ENCODE data around the gene OSCAR.
A peak's percentile ranks its signal among the peaks of the same experiment; 100 is the strongest.

Gene OSCAR

DNA sequence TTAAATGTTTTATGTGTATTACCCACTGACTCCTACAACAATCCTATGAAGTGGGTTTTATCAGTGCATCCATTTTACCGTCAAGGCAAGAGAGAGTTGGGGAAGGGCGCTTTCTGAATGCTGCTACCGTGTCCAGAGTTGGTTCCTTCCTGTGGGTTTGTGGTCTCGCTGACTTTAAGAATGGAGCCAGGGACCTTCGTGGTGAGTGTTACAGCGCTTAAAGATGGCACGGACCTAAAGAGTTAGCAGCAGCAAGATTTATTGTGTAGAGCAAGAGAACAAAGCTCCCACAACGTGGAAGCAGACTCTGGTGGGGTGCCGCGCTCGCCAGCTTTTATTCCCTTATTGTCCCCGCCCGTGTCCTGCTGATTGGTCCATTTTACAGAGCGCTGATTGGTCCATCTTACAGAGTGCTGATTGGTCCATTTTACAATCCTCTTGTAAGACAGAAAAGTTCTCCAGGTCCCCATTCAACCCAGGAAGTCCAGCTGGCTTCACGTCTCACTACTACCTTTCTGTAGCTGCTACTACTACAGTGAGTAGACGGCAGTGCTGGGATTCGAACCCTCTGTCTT lies 6.1 kb downstream of the OSCAR start:
- peaks cover 13% of the 10 kb centered on the region for H3K4me1 Mint-ChIP-seq (ENCODE audit: low read depth)
- H3K36me3 Mint-ChIP-seq (ENCODE audit: low read depth), result no peaks in the 10 kb centered on the region
- H3K27ac Mint-ChIP-seq, result no peak overlapping the region

DNA sequence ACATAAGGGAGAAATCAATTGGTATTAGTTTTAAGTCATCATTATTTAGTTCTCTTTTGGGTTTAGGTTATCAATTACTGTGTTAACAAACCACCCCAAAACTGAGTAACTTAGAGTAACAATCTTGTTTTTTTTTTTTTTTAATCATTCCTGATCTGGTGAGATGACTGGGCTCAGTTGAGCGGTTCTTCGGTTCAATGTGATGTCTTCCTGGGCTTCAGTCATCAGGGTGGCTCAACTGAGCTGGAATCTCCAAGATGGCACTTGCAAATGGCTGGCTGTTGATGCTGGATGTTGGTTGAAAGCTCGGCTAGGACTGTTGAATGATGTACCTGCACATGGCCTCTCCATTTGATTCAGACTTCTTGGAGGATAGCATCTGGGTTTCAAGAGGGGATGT lies 16.2 kb downstream of the OSCAR start:
- H3K27me3 Mint-ChIP-seq (ENCODE audit: low read depth), result no peaks in the 10 kb centered on the region
- H3K4me1 Mint-ChIP-seq (ENCODE audit: low read depth), result no peaks in the 10 kb centered on the region
- H3K9me3 Mint-ChIP-seq, result peaks cover 3% of the 10 kb centered on the region
- no peak overlapping the region for H3K4me3 Mint-ChIP-seq
- no peaks in the 10 kb centered on the region for H3K36me3 Mint-ChIP-seq (ENCODE audit: low read depth)
- no peak for DNase-seq (ENCODE audit: low spot score)
- H3K27ac Mint-ChIP-seq, result no peak overlapping the region

More for the DNA sequence above, 6.1 kb downstream of the OSCAR start:
- DNase-seq (ENCODE audit: low spot score), result no peak
- Mint-ChIP-seq H3K4me3 (peak overlapping the region; percentile 8), H3K9me3 (no peaks in the 10 kb centered on the region), H3K27me3 (ENCODE audit: low read depth) (peaks cover 23% of the 10 kb centered on the region)

DNA sequence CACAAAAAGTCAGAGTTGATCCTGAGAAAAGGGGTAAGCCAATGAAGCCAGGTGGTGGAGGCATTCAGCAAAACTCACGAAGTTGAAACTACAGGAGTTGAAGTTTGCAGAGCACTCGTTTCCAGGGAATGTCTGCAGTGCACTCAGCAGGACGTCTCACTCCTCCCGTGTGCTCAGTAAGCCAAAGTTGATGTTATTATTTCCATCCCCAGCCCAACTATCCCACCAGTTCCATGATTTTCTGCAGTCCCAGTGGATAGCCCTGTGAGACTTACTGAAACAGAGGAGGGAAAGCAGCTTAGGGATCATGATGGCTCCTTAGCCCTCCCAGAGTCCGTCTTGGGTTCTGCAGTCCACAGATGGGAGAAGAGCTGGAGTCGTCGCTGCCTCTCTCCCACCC lies 19.6 kb downstream of the OSCAR start, which contains the start of gene TARM1:
Gene TARM1 (minus strand): TSS at position 334 of the 400 bp plus-strand sequence. CDS start 25 bp downstream, at position 309.
- Mint-ChIP-seq H3K4me1 (ENCODE audit: low read depth) (no peaks in the 10 kb centered on the region), H3K36me3 (ENCODE audit: low read depth) (no peaks in the 10 kb centered on the region), H3K27me3 (ENCODE audit: low read depth) (no peaks in the 10 kb centered on the region), H3K9me3 (peaks cover 3% of the 10 kb centered on the region), H3K27ac (no peak within 1 kb of the TSS), H3K4me3 (no peak within 1 kb of the TSS)
- no peak for DNase-seq (ENCODE audit: low spot score)

DNA sequence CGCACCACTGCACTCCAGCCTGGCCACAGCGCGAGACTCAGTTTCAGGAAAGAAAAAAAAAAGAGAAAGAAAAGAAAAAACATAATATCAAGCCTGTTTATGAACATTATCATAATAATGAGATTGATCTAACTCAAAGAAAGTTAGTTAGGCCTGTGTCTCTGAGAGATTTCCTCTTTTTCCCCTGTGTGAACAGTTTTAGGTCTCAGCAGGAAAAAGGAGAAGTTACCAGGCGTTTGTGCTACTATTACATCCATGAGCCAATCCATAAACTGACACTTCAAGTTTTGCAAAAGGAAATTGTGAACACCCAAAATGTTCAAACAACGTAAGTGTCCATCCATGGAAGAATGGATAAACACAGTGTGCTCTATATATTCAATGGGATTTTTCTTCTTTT lies 23.3 kb downstream of the OSCAR start:
- H3K27ac Mint-ChIP-seq, result no peak overlapping the region
- H3K36me3 Mint-ChIP-seq (ENCODE audit: low read depth), result no peaks in the 10 kb centered on the region
- DNase-seq (ENCODE audit: low spot score), result no peak
- no peaks in the 10 kb centered on the region for H3K4me1 Mint-ChIP-seq (ENCODE audit: low read depth)
- no peaks in the 10 kb centered on the region for H3K27me3 Mint-ChIP-seq (ENCODE audit: low read depth)
- H3K9me3 Mint-ChIP-seq, result no peaks in the 10 kb centered on the region
- no peak overlapping the region for H3K4me3 Mint-ChIP-seq

DNA sequence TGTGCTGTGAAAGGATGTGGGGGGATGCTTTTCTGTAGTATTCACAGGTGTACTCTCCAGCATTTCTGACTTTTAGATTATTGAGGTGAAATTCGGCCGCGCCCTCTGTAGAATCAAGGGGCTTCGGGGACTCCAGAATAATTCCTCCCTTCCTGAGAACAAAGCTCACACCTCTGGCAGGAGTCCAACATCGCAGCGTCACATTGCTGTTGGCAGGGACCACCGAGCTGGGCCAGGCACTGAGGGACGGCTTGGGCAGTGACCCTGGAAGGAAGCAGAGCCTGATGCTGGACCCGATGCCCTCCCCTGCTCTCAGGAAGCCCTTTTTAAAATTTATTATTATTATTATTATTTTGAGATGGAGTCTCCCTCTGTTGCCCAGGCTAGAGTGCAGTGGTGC lies 25.8 kb downstream of the OSCAR start:
- no peaks in the 10 kb centered on the region for H3K4me1 Mint-ChIP-seq (ENCODE audit: low read depth)

DNA sequence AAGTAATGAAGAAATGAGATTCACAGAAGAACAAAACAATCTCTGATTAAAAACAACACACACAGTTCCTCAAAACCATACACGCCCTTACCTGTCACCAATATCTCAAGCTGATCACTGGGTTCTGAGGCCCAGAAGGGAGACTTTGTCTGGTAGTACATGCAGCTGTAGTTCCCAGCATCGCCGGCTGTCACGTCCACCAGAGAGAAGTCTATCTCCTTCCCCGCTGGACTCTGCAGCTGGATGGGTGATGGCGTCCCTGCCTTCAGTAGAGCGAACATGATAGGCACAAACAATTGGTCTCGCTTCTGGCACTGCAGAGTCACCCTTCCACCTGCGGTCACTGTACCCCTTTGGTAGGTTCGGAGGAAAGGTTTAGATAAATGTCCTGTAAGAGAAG lies 26.8 kb downstream of the OSCAR start:
- Mint-ChIP-seq H3K27ac (no peak overlapping the region), H3K4me3 (no peak overlapping the region)

More for the DNA sequence above, 25.8 kb downstream of the OSCAR start:
- no peak overlapping the region for H3K27ac Mint-ChIP-seq
- no peaks in the 10 kb centered on the region for H3K27me3 Mint-ChIP-seq (ENCODE audit: low read depth)
- no peak overlapping the region for H3K4me3 Mint-ChIP-seq
- DNase-seq (ENCODE audit: low spot score), result no peak
- no peaks in the 10 kb centered on the region for H3K36me3 Mint-ChIP-seq (ENCODE audit: low read depth)
- no peaks in the 10 kb centered on the region for H3K9me3 Mint-ChIP-seq

DNA sequence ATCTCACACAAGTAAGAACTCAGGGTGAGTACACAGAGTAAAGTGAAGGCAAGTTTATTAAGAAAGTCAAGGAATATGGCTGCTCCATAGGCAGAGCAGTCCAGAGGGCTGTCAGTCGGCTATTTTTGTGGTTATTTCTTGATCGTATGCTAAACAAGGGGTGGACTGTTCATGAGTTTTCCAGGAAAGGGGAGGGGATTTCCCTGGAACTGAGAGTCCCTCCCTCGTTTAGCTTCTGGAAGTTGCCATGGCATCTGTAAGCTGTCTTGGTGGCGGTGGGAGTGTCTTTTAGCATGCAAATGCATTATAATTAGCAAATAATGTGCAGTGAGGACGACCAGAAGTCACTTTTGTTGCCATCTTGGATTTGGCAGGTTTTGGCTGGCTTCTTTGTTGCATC lies 31.1 kb downstream of the OSCAR start:
- no peaks in the 10 kb centered on the region for H3K36me3 Mint-ChIP-seq (ENCODE audit: low read depth)
- H3K4me1 Mint-ChIP-seq (ENCODE audit: low read depth), result no peaks in the 10 kb centered on the region
- peaks cover 4% of the 10 kb centered on the region for H3K27me3 Mint-ChIP-seq (ENCODE audit: low read depth)
- H3K9me3 Mint-ChIP-seq, result no peaks in the 10 kb centered on the region
- H3K4me3 Mint-ChIP-seq, result no peak overlapping the region
- no peak overlapping the region for H3K27ac Mint-ChIP-seq
- DNase-seq (ENCODE audit: low spot score), result no peak

More for the DNA sequence above, 26.8 kb downstream of the OSCAR start:
- no peaks in the 10 kb centered on the region for H3K4me1 Mint-ChIP-seq (ENCODE audit: low read depth)
- no peaks in the 10 kb centered on the region for H3K36me3 Mint-ChIP-seq (ENCODE audit: low read depth)
- H3K27me3 Mint-ChIP-seq (ENCODE audit: low read depth), result no peaks in the 10 kb centered on the region
- no peak for DNase-seq (ENCODE audit: low spot score)
- no peaks in the 10 kb centered on the region for H3K9me3 Mint-ChIP-seq

DNA sequence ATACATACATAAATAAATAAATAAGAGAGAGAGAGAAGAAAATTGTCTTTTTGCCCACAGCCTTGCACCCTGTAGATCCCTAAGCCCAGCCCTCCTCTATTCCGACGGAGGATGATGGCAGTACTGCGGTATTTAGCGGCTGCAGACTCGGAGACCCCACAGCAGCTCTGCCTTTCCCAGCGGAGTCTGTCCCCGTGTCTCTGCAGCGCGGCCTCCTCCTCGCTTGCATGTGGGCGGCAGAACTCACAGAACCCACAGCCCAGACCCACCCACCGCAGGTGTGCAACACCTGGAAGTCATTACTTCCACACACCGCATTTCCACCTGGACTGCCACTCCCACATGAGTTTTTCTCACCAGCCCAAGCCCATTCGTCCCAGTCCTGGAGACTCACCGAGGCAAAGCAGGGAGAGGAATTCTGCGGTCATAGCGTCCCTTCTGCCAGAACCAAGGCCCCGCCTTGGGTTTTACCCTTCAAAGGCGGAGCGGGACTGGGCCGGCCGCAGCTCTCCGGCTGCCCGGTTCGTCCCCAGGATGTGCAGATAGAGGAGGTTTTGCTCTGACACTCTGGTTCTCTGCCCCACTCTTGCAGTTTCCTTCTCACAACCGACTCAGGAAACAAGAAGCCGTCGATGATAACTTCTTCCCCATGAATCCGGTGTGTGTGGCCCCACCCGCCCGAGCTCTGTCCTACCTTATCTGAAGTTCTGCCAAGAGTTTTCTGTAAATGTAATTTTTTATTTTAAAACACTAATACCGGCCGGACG lies 37.1 kb downstream of the OSCAR start, which contains the start of gene VSTM1:
Gene VSTM1 (minus strand): TSS at position 548 of the 767 bp plus-strand sequence. CDS start 120 bp downstream, at position 428.
- H3K27me3 Mint-ChIP-seq (ENCODE audit: low read depth), result peaks cover 16% of the 10 kb centered on the region
- H3K9me3 Mint-ChIP-seq, result no peaks in the 10 kb centered on the region
- H3K4me1 Mint-ChIP-seq (ENCODE audit: low read depth), result no peaks in the 10 kb centered on the region
- no peaks in the 10 kb centered on the region for H3K36me3 Mint-ChIP-seq (ENCODE audit: low read depth)
- no peak for DNase-seq (ENCODE audit: low spot score)
- no peak within 1 kb of the TSS for H3K27ac Mint-ChIP-seq
- no peak within 1 kb of the TSS for H3K4me3 Mint-ChIP-seq

DNA sequence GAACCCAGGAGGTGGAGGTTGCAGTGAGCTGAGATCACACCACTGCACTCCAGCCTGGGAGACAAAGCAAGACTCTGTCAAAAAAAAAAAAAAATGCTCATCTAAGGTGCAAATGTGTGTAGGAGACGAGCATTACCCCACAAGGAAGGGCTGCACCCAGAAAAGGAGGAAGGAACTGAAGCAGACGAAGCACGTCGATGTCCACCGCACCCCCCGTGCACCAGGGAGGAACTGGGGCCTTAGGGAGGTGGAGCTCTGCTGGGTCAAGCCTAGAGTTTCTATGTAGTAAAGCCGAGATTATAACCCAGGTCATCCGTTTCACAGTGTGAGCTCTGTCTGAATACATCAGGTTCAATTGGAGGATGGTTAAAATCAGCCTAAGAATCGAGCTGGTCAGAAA lies 38.0 kb downstream of the OSCAR start:
- no peak for DNase-seq (ENCODE audit: low spot score)
- no peak overlapping the region for H3K27ac Mint-ChIP-seq
- no peaks in the 10 kb centered on the region for H3K36me3 Mint-ChIP-seq (ENCODE audit: low read depth)
- H3K9me3 Mint-ChIP-seq, result no peaks in the 10 kb centered on the region
- H3K27me3 Mint-ChIP-seq (ENCODE audit: low read depth), result peaks cover 16% of the 10 kb centered on the region
- H3K4me3 Mint-ChIP-seq, result no peak overlapping the region
- H3K4me1 Mint-ChIP-seq (ENCODE audit: low read depth), result no peaks in the 10 kb centered on the region

DNA sequence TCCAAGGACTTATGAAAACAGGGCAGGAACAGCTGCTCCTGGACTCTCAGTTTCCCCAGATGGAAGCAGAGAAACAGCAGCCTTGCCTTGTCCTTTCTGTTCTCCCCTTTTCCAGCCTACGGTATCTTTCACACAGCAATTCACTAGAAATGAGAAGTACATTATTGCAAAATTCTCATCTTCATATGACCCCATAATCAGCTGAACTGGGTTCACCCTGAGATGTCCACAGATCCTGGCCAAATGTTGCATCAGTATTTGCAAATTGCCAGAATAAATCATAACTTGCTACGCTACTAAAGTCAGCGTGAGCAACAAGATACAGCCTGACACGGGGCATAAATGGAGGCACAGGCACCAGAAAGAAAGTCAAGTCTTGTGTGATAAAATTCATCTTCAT lies 53.0 kb downstream of the OSCAR start:
- H3K27me3 Mint-ChIP-seq (ENCODE audit: low read depth), result no peaks in the 10 kb centered on the region
- no peak overlapping the region for H3K27ac Mint-ChIP-seq
- no peaks in the 10 kb centered on the region for H3K36me3 Mint-ChIP-seq (ENCODE audit: low read depth)
- H3K4me3 Mint-ChIP-seq, result no peak overlapping the region
- no peak for DNase-seq (ENCODE audit: low spot score)
- no peaks in the 10 kb centered on the region for H3K9me3 Mint-ChIP-seq
- no peaks in the 10 kb centered on the region for H3K4me1 Mint-ChIP-seq (ENCODE audit: low read depth)

DNA sequence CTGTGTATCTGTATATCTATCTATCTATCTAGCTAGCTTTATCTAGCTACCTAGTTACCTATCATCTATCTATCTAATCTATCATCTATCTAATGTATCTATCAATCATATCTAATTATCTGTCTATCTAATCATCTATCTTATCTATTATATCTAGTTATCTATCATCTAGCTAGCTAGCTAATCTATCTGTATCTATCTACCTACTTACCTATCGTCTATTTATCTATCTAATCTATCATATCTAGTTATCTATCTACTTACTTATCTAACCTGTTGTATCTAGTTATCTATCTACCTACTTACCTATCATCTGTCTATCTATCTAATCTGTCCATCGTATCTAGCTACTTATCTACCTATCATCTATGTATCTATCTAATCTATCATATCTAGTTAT lies 54.8 kb downstream of the OSCAR start:
- H3K4me3 Mint-ChIP-seq, result no peak overlapping the region
- no peak overlapping the region for H3K27ac Mint-ChIP-seq
- no peaks in the 10 kb centered on the region for H3K9me3 Mint-ChIP-seq
- H3K36me3 Mint-ChIP-seq (ENCODE audit: low read depth), result no peaks in the 10 kb centered on the region
- no peak for DNase-seq (ENCODE audit: low spot score)
- H3K4me1 Mint-ChIP-seq (ENCODE audit: low read depth), result no peaks in the 10 kb centered on the region
- no peaks in the 10 kb centered on the region for H3K27me3 Mint-ChIP-seq (ENCODE audit: low read depth)
